Measurements from ENCODE around the gene FXYD6. TPM values are rescaled to one million over a fixed set of nuclear protein-coding genes. Genes with fewer than 3 reads are reported as not detected.

Gene FXYD6
- polyA plus RNA-seq, 1 donor, result 227 TPM

GRCh38 chr11:117884994-117885393 is 8.5 kb upstream of the FXYD6 start:
- DNase-seq, result no peak

GRCh38 chr11:117883063-117883462 is 6.6 kb upstream of the FXYD6 start:
- no peak for DNase-seq

GRCh38 chr11:117882311-117882905 is 6.0 kb upstream of the FXYD6 start:
- no peak for DNase-seq

GRCh38 chr11:117881217-117881616 is 4.8 kb upstream of the FXYD6 start:
- no peak for DNase-seq

- no peak for DNase-seq
These were observed 3.3 kb upstream of the FXYD6 start for GRCh38 chr11:117879516-117880480.

GRCh38 chr11:117878939-117879475 is 2.5 kb upstream of the FXYD6 start:
- DNase-seq, result no peak

- no peak for DNase-seq
These were observed 2.0 kb upstream of the FXYD6 start for GRCh38 chr11:117878314-117878938.

GRCh38 chr11:117877120-117877784 is 794 bp upstream of the FXYD6 start:
- no peak for DNase-seq

GRCh38 chr11:117876059-117876340 is 458 bp downstream of the FXYD6 start:
- no peak for DNase-seq

GRCh38 chr11:117875382-117876058 is 938 bp downstream of the FXYD6 start:
- DNase-seq, result no peak

GRCh38 chr11:117874910-117875381 is 1.5 kb downstream of the FXYD6 start:
- DNase-seq, result no peak

GRCh38 chr11:117874253-117874909 is 2.1 kb downstream of the FXYD6 start:
- DNase-seq, result no peak

- no peak for DNase-seq
These were observed 2.7 kb downstream of the FXYD6 start for GRCh38 chr11:117873828-117874125.

GRCh38 chr11:117872975-117873827 is 3.3 kb downstream of the FXYD6 start:
- DNase-seq, result no peak

GRCh38 chr11:117872420-117872961 is 4.0 kb downstream of the FXYD6 start:
- DNase-seq, result no peak

- no peak for DNase-seq
These were observed 4.7 kb downstream of the FXYD6 start for GRCh38 chr11:117871784-117872183.

GRCh38 chr11:117871160-117871559 is 5.3 kb downstream of the FXYD6 start:
- no peak for DNase-seq

- DNase-seq, result no peak
These were observed 6.1 kb downstream of the FXYD6 start for GRCh38 chr11:117870103-117870952.

GRCh38 chr11:117869604-117870003 is 6.9 kb downstream of the FXYD6 start:
- DNase-seq, result peak; percentile 70

Measured in hindlimb muscle (tissue), 1 donor.